ENCODE measurements around the gene MYO19. TPM values are rescaled to one million over a fixed set of nuclear protein-coding genes. Genes with fewer than 3 reads are reported as not detected.

Gene MYO19
- 1 to 10 TPM; 1.3 to 8.6 (median 4.9) TPM for polyA plus RNA-seq (ENCODE audit: low read depth in 6 of 6)

- Mint-ChIP-seq H3K4me1 (peaks cover 17 to 29% (median 18%) of the 10 kb centered on the region in 3 donors), H3K4me3 (peak within 1 kb of the TSS; percentile 93 to 100 (median 98)), H3K36me3 (peaks cover 8 to 13% of the 10 kb centered on the region in 2 donors), H3K27ac (peak within 1 kb of the TSS; percentile 97 to 100 (median 99)), H3K9me3 (no peaks in the 10 kb centered on the region), H3K27me3 (no peaks in the 10 kb centered on the region)
- DNase-seq, result peak; percentile 89
- ATAC-seq (ENCODE audit: low read depth in 2 of 2), result peak; percentile 80 to 83
These were observed at the start of gene MYO19, which contains the start of gene PIGW for GRCh38 chr17:36534840-36535668. Gene MYO19 (minus strand): TSS chr17:36534868. CDS start chr17:36532538, 2,330 bp downstream. Gene PIGW (plus strand): TSS chr17:36534987. CDS start chr17:36537102, 2,115 bp downstream.

GRCh38 chr17:36583787-36584186 lies 49.1 kb upstream of the MYO19 start:
- H3K36me3 Mint-ChIP-seq, result peaks cover 8 to 21% of the 10 kb centered on the region in 2 donors
- no peaks in the 10 kb centered on the region for H3K27me3 Mint-ChIP-seq
- no peak overlapping the region for H3K4me3 Mint-ChIP-seq
- no peak for DNase-seq
- H3K27ac Mint-ChIP-seq, result no peak overlapping the region
- peaks cover 0 to 4% (median 0%) of the 10 kb centered on the region in 3 donors for H3K4me1 Mint-ChIP-seq
- no peak for ATAC-seq (ENCODE audit: low read depth in 2 of 2)
- H3K9me3 Mint-ChIP-seq, result no peaks in the 10 kb centered on the region

- Mint-ChIP-seq H3K4me1 (peaks cover 0 to 11% (median 6%) of the 10 kb centered on the region in 3 donors), H3K9me3 (no peaks in the 10 kb centered on the region), H3K36me3 (peaks cover 8 to 11% of the 10 kb centered on the region in 2 donors), H3K27me3 (no peaks in the 10 kb centered on the region), H3K27ac (no peak overlapping the region), H3K4me3 (no peak overlapping the region)
- DNase-seq (no peak), ATAC-seq (ENCODE audit: low read depth in 2 of 2) (no peak)
These were observed 44.0 kb upstream of the MYO19 start for GRCh38 chr17:36578671-36579070.

GRCh38 chr17:36576793-36577192 lies 42.1 kb upstream of the MYO19 start:
- no peak for DNase-seq
- no peak for ATAC-seq (ENCODE audit: low read depth in 2 of 2)
- peaks cover 8 to 18% of the 10 kb centered on the region in 2 donors for H3K36me3 Mint-ChIP-seq
- no peak overlapping the region for H3K4me3 Mint-ChIP-seq
- no peaks in the 10 kb centered on the region for H3K9me3 Mint-ChIP-seq
- H3K27ac Mint-ChIP-seq, result peak overlapping the region in 1 of 6 donors; percentile 5
- no peaks in the 10 kb centered on the region for H3K27me3 Mint-ChIP-seq
- peaks cover 3 to 19% (median 16%) of the 10 kb centered on the region in 3 donors for H3K4me1 Mint-ChIP-seq

GRCh38 chr17:36575028-36575427 lies 40.4 kb upstream of the MYO19 start:
- ATAC-seq (ENCODE audit: low read depth in 2 of 2), result no peak
- Mint-ChIP-seq H3K4me1 (peaks cover 3 to 16% (median 15%) of the 10 kb centered on the region in 3 donors), H3K9me3 (no peaks in the 10 kb centered on the region), H3K36me3 (peaks cover 0 to 13% of the 10 kb centered on the region in 2 donors), H3K27ac (no peak overlapping the region), H3K4me3 (no peak overlapping the region), H3K27me3 (no peaks in the 10 kb centered on the region)
- no peak for DNase-seq

GRCh38 chr17:36566081-36566480 lies 31.4 kb upstream of the MYO19 start:
- no peaks in the 10 kb centered on the region for H3K9me3 Mint-ChIP-seq
- H3K4me1 Mint-ChIP-seq, result peaks cover 8 to 21% (median 16%) of the 10 kb centered on the region in 3 donors
- H3K27me3 Mint-ChIP-seq, result no peaks in the 10 kb centered on the region
- DNase-seq, result no peak
- H3K36me3 Mint-ChIP-seq, result peaks cover 11 to 15% of the 10 kb centered on the region in 2 donors
- ATAC-seq (ENCODE audit: low read depth in 2 of 2), result no peak
- H3K27ac Mint-ChIP-seq, result peak overlapping the region in 1 of 6 donors; percentile 71
- no peak overlapping the region for H3K4me3 Mint-ChIP-seq

- no peak overlapping the region for H3K4me3 Mint-ChIP-seq
- H3K4me1 Mint-ChIP-seq, result peaks cover 36 to 74% (median 50%) of the 10 kb centered on the region in 3 donors
- peaks cover 11 to 14% of the 10 kb centered on the region in 2 donors for H3K36me3 Mint-ChIP-seq
- ATAC-seq (ENCODE audit: low read depth in 2 of 2) (no peak), DNase-seq (no peak)
- H3K27ac Mint-ChIP-seq, result peak overlapping the region in 3 of 6 donors; percentile 8 to 81 (median 35)
- no peaks in the 10 kb centered on the region for H3K9me3 Mint-ChIP-seq
- H3K27me3 Mint-ChIP-seq, result no peaks in the 10 kb centered on the region
These were observed 18.8 kb upstream of the MYO19 start for GRCh38 chr17:36553459-36553858.

GRCh38 chr17:36550491-36551417 lies 16.1 kb upstream of the MYO19 start:
- DNase-seq (peak; percentile 63), ATAC-seq (ENCODE audit: low read depth in 2 of 2) (peak; percentile 69 to 72)
- H3K4me3 Mint-ChIP-seq, result peak overlapping the region; percentile 42 to 76 (median 56)
- peak overlapping the region; percentile 62 to 92 (median 85) for H3K27ac Mint-ChIP-seq
- H3K27me3 Mint-ChIP-seq, result no peaks in the 10 kb centered on the region
- H3K4me1 Mint-ChIP-seq, result peaks cover 30 to 87% (median 53%) of the 10 kb centered on the region in 3 donors
- peaks cover 0 to 1% of the 10 kb centered on the region in 2 donors for H3K36me3 Mint-ChIP-seq
- no peaks in the 10 kb centered on the region for H3K9me3 Mint-ChIP-seq

- Mint-ChIP-seq H3K27ac (peak overlapping the region in 5 of 6 donors; percentile 25 to 72 (median 44)), H3K27me3 (no peaks in the 10 kb centered on the region), H3K4me1 (peaks cover 27 to 75% (median 45%) of the 10 kb centered on the region in 3 donors), H3K4me3 (peak overlapping the region in 2 of 8 donors; percentile 73 to 93), H3K36me3 (no peaks in the 10 kb centered on the region), H3K9me3 (no peaks in the 10 kb centered on the region)
- ATAC-seq (ENCODE audit: low read depth in 2 of 2) (no peak), DNase-seq (no peak)
These were observed 13.1 kb upstream of the MYO19 start for GRCh38 chr17:36547776-36548175.

- DNase-seq, result no peak
- Mint-ChIP-seq H3K9me3 (no peaks in the 10 kb centered on the region), H3K36me3 (no peaks in the 10 kb centered on the region), H3K27me3 (no peaks in the 10 kb centered on the region), H3K4me1 (peaks cover 27 to 67% (median 42%) of the 10 kb centered on the region in 3 donors), H3K4me3 (peak overlapping the region; percentile 84 to 98 (median 93)), H3K27ac (peak overlapping the region; percentile 72 to 100 (median 98))
- no peak for ATAC-seq (ENCODE audit: low read depth in 2 of 2)
These were observed 11.9 kb upstream of the MYO19 start for GRCh38 chr17:36546418-36547093.

- peak overlapping the region; percentile 98 to 100 (median 98) for H3K27ac Mint-ChIP-seq
- peak; percentile 95 for DNase-seq
- no peaks in the 10 kb centered on the region for H3K9me3 Mint-ChIP-seq
- peaks cover 24 to 59% (median 37%) of the 10 kb centered on the region in 3 donors for H3K4me1 Mint-ChIP-seq
- ATAC-seq (ENCODE audit: low read depth in 2 of 2), result peak; percentile 59 to 62
- H3K27me3 Mint-ChIP-seq, result no peaks in the 10 kb centered on the region
- peak overlapping the region; percentile 84 to 98 (median 93) for H3K4me3 Mint-ChIP-seq
- no peaks in the 10 kb centered on the region for H3K36me3 Mint-ChIP-seq
These were observed 11.1 kb upstream of the MYO19 start for GRCh38 chr17:36545465-36546417.

- peak overlapping the region; percentile 98 to 100 (median 99) for H3K27ac Mint-ChIP-seq
- H3K27me3 Mint-ChIP-seq, result no peaks in the 10 kb centered on the region
- DNase-seq (no peak), ATAC-seq (ENCODE audit: low read depth in 2 of 2) (no peak)
- H3K4me3 Mint-ChIP-seq, result peak overlapping the region; percentile 84 to 98 (median 95)
- H3K9me3 Mint-ChIP-seq, result no peaks in the 10 kb centered on the region
- H3K36me3 Mint-ChIP-seq, result no peaks in the 10 kb centered on the region
- H3K4me1 Mint-ChIP-seq, result peaks cover 17 to 53% (median 31%) of the 10 kb centered on the region in 3 donors
These were observed 10.4 kb upstream of the MYO19 start for GRCh38 chr17:36545077-36545464.

Measured in naive B cell (primary cell).